Mesendoderm (in vitro differentiated cells): ENCODE data around the gene CDHR1.

Experiments used
- DNase-seq: peaks from one replicate; pipeline ENCODE4 v3.0.0; 2013
- H2AK5ac ChIP-seq: 2 replicates; pipeline ENCODE4 v1.6.1; 2013; ENCODE audit warnings: low read length, inconsistent platforms
- H2BK120ac ChIP-seq: 2 replicates; pipeline ENCODE4 v1.6.1; 2013; ENCODE audit warnings: low read depth, mild to moderate bottlenecking, low read length, moderate library complexity, mixed read lengths
- H2BK15ac ChIP-seq: replicated peaks from 2 replicates; pipeline ENCODE4 v1.6.1; 2013; ENCODE audit warnings: low read depth, mild to moderate bottlenecking, moderate library complexity
- H2BK5ac ChIP-seq: 2 replicates; pipeline ENCODE4 v1.6.1; 2013; ENCODE audit warnings: low read length, inconsistent platforms
- H3K18ac ChIP-seq: 2 replicates; pipeline ENCODE4 v1.6.1; 2013; ENCODE audit warnings: mild to moderate bottlenecking, low read length, mixed read lengths
- H3K23ac ChIP-seq: one replicate; pipeline ENCODE4 v1.6.1; 2013; ENCODE audit warnings: low read length
- H3K27ac ChIP-seq: 2 replicates; pipeline ENCODE4 v1.5.1; 2013; ENCODE audit warnings: low read depth, mild to moderate bottlenecking, inconsistent platforms, low read length, moderate library complexity
- H3K27me3 ChIP-seq: 2 replicates; pipeline ENCODE4 v1.6.1; 2013; ENCODE audit warnings: low read length, control low read depth, mild to moderate bottlenecking, inconsistent platforms; ENCODE audit not compliant: insufficient read depth, poor library complexity
- H3K36me3 ChIP-seq: 2 replicates; pipeline ENCODE4 v1.6.1; 2013; ENCODE audit warnings: low read length, inconsistent platforms; ENCODE audit not compliant: control insufficient read depth, insufficient read depth
- H3K4ac ChIP-seq: one replicate; pipeline ENCODE4 v1.6.1; 2013; ENCODE audit warnings: low read depth, mild to moderate bottlenecking, low read length, moderate library complexity
- H3K4me1 ChIP-seq: 2 replicates; pipeline ENCODE4 v1.6.1; 2013; ENCODE audit warnings: low read depth, low read length, inconsistent platforms; ENCODE audit not compliant: control insufficient read depth
- H3K4me2 ChIP-seq: 2 replicates; pipeline ENCODE4 v1.6.1; 2013; ENCODE audit warnings: low read length
- H3K4me3 ChIP-seq: 2 replicates; pipeline ENCODE4 v1.5.1; 2013; ENCODE audit warnings: mild to moderate bottlenecking, low read length
- H3K56ac ChIP-seq: one replicate; pipeline ENCODE4 v1.6.1; 2013; ENCODE audit warnings: low read length
- H3K79me1 ChIP-seq: 2 replicates; pipeline ENCODE4 v1.6.1; 2013; ENCODE audit warnings: low read length, inconsistent platforms
- H3K79me2 ChIP-seq: 2 replicates; pipeline ENCODE4 v1.6.1; 2013; ENCODE audit warnings: mild to moderate bottlenecking, low read length; ENCODE audit not compliant: control insufficient read depth, insufficient read depth
- H3K9ac ChIP-seq: 2 replicates; pipeline ENCODE4 v1.6.1; 2013; ENCODE audit warnings: low read length, inconsistent platforms
- H4K5ac ChIP-seq: one replicate; pipeline ENCODE4 v1.6.1; 2013; ENCODE audit warnings: low read length
- H4K8ac ChIP-seq: one replicate; pipeline ENCODE4 v1.6.1; 2013; ENCODE audit warnings: low read depth, mild to moderate bottlenecking, control low read depth, low read length, moderate library complexity
- WGBS: extraction: QIAGEN DNeasy Blood & Tissue Kit; methylation state at CpG from one replicate; pipeline ENCODE4 v1.1.7; 2013; ENCODE audit warnings: low lambda C conversion rate, missing lambda C conversion rate; ENCODE audit not compliant: insufficient coverage; ENCODE audit errors: extremely low coverage; 5-methylcytosine and 5-hydroxymethylcytosine counted together

The CDHR1 gene

DNA sequence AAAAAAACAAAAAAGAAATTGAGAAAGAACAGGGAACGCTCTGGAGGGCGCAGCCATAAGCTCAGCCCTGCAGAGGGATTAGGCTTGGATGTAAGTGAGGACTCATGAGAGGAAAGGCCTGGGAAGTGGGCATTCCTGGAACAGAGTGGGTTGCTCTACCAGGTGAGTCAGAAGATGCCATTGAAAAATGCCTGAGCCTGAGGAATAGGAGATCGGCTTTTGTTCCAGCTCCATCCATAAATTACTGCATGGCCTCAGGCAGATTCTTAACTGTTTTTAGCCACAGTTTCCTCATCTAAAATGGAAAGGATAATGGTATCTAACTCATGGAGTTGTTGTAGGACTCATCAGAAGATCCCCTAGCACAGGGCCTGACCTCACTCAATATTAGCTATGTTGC lies 49.4 kb downstream of the CDHR1 start:
- Histone ChIP-seq H4K5ac (no peak overlapping the region), H3K4me2 (no peak overlapping the region), H3K4ac (no peak overlapping the region), H3K23ac (no peak overlapping the region), H3K56ac (no peak overlapping the region), H3K4me3 (no peak overlapping the region), H4K8ac (no peak overlapping the region), H3K79me1 (no peaks in the 10 kb centered on the region), H3K4me1 (no peaks in the 10 kb centered on the region), H3K9ac (no peak overlapping the region), H3K18ac (no peak overlapping the region), H2BK120ac (no peak overlapping the region), H2BK15ac (no peak overlapping the region), H2AK5ac (no peak overlapping the region), H3K36me3 (no peaks in the 10 kb centered on the region), H3K79me2 (no peaks in the 10 kb centered on the region), H2BK5ac (no peak overlapping the region), H3K27ac (no peak overlapping the region), H3K27me3 (no peaks in the 10 kb centered on the region)
- no CpG with 5 or more reads among the region's 3 CpGs for WGBS
- peak; percentile 44 for DNase-seq

DNA sequence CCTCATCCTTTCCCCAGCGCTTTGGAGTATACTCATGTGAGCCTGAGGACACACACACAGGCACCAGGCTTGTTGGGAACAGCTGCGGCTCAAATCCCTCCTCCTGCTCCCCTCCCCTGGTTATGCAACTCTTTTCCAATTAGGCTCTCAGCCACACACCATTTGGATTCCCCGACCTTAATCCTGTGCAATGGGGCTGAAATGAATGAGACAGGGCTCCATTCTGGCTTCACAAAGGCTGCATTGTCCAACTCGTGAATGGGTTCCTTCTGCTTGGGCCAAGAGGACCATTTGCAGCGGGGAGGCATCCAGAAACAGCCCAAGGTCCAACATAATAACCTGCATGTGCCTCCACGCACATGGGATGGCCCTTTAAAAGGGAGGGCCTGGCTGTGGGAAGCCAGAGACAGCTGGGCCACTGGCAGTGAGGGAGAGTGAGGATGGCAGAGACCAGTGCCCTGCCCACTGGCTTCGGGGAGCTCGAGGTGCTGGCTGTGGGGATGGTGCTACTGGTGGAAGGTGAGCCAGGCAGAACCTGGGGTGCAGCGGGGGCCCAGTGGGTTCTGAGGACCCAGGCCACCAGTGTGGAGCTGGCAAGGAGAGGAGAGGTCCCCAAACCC lies 50.4 kb downstream of the CDHR1 start, which contains the start of gene RGR:
Gene RGR, plus strand, starts transcription at position 403 of the 620 bp plus-strand sequence. Its CDS starts 38 bp downstream, at position 441.
- Histone ChIP-seq H3K9ac (no peak within 1 kb of the TSS), H2BK5ac (no peak within 1 kb of the TSS), H3K36me3 (no peaks in the 10 kb centered on the region), H2BK15ac (no peak within 1 kb of the TSS), H3K4me2 (no peak within 1 kb of the TSS), H3K18ac (no peak within 1 kb of the TSS), H3K27me3 (no peaks in the 10 kb centered on the region), H3K27ac (no peak within 1 kb of the TSS), H2AK5ac (no peak within 1 kb of the TSS), H3K79me2 (no peaks in the 10 kb centered on the region), H3K23ac (no peak within 1 kb of the TSS), H4K5ac (no peak within 1 kb of the TSS), H3K4me3 (no peak within 1 kb of the TSS), H2BK120ac (no peak within 1 kb of the TSS), H3K4me1 (no peaks in the 10 kb centered on the region), H4K8ac (no peak within 1 kb of the TSS), H3K4ac (no peak within 1 kb of the TSS), H3K79me1 (no peaks in the 10 kb centered on the region), H3K56ac (no peak within 1 kb of the TSS)
- DNase-seq: no peak
- no CpG with 5 or more reads among the region's 9 CpGs for WGBS

DNA sequence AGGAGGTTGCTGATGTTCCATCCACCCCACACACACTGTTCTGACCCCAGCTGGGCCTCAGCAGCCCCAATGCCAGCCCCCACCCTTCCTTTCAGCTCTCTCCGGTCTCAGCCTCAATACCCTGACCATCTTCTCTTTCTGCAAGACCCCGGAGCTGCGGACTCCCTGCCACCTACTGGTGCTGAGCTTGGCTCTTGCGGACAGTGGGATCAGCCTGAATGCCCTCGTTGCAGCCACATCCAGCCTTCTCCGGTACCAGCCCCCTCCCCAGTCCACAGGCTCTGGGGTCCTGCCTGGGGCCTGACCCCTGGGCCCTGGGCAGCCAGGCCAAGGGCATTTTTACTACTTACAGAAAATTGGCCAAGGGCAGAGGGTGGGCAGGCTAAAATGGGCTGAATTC lies 53.2 kb downstream of the CDHR1 start:
- WGBS: no CpG with 5 or more reads among the region's 6 CpGs
- no peak for DNase-seq
- no peaks in the 10 kb centered on the region for H3K4me1 ChIP-seq
- no peak overlapping the region for H3K23ac ChIP-seq
- H3K56ac ChIP-seq: no peak overlapping the region
- H4K5ac ChIP-seq: no peak overlapping the region
- no peaks in the 10 kb centered on the region for H3K79me1 ChIP-seq
- no peak overlapping the region for H3K4me3 ChIP-seq
- H3K27ac ChIP-seq: no peak overlapping the region
- H2AK5ac ChIP-seq: no peak overlapping the region
- H3K9ac ChIP-seq: no peak overlapping the region
- H4K8ac ChIP-seq: no peak overlapping the region
- H2BK120ac ChIP-seq: no peak overlapping the region
- no peak overlapping the region for H3K18ac ChIP-seq
- H2BK15ac ChIP-seq: no peak overlapping the region
- no peak overlapping the region for H3K4ac ChIP-seq
- no peaks in the 10 kb centered on the region for H3K36me3 ChIP-seq
- no peaks in the 10 kb centered on the region for H3K79me2 ChIP-seq
- no peak overlapping the region for H2BK5ac ChIP-seq
- H3K4me2 ChIP-seq: no peak overlapping the region
- no peaks in the 10 kb centered on the region for H3K27me3 ChIP-seq

DNA sequence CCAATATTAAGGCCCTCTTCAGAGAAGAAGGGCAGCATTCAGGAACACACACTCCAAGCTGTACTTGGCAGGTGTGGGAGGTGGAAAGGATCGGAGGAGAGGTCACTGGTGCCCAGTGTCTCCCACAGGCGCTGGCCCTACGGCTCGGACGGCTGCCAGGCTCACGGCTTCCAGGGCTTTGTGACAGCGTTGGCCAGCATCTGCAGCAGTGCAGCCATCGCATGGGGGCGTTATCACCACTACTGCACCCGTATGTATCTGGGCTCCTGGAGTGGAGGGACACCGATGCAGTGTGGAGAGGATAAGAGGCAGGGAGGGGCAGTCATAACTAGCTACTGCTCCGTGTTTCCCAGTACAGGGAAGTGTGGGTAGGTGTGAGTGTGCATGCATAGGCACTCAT lies 54.5 kb downstream of the CDHR1 start:
- Histone ChIP-seq H3K56ac (no peak overlapping the region), H3K27ac (no peak overlapping the region), H3K18ac (no peak overlapping the region), H3K4me3 (no peak overlapping the region), H2AK5ac (no peak overlapping the region), H3K79me2 (no peaks in the 10 kb centered on the region), H3K4ac (no peak overlapping the region), H4K5ac (no peak overlapping the region), H4K8ac (no peak overlapping the region), H3K79me1 (no peaks in the 10 kb centered on the region), H2BK15ac (no peak overlapping the region), H3K4me1 (no peaks in the 10 kb centered on the region), H2BK120ac (no peak overlapping the region), H3K4me2 (no peak overlapping the region), H3K27me3 (no peaks in the 10 kb centered on the region), H3K9ac (no peak overlapping the region), H3K23ac (no peak overlapping the region), H2BK5ac (no peak overlapping the region), H3K36me3 (no peaks in the 10 kb centered on the region)
- WGBS: no CpG with 5 or more reads among the region's 12 CpGs
- DNase-seq: no peak

DNA sequence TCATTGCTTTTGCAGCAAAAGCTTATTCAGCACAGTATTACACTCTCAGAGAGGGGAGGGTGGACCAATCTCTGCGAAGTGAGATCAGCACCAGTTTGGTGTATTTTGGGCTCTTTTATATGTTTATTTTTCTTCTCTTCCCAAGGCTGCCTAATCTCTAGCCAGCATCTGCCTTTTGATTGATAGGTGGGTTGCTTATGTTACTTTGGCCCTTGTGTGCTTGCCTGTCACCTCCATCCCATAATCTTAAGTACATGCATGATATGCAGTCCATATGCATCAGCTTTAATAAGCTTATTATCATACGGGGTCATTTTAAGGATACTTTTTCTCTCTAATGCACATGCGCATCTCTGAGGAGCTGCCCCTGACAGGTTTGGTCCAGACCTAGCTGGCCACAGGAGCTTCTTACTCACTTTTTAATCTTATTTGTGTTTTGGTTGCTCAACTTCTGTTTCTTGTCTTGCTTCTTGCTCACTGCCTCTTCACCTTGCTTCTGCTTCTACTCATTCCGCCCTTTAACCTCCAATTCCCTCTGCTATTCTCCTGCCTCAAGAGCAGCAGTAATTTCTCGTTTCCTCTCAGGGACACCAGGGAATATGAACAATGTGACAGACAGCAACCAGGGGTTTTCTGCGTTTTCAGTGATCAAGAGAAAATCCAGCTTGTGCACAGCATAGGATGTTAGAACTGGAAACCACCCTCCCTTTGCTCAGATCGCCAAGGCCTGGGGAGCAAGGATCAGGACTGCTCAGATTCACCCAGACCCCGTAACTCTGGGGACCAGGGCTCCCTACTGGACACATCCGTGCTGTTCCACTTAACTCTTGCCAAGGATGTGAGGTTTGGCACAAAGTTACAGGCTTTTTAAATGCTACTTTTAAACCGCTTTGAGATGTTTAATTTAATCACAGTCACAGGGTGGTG lies 60.5 kb downstream of the CDHR1 start:
- Histone ChIP-seq H2BK15ac (no peak overlapping the region), H2AK5ac (no peak overlapping the region), H3K4me2 (no peak overlapping the region), H2BK120ac (no peak overlapping the region), H3K36me3 (no peaks in the 10 kb centered on the region), H3K4ac (no peak overlapping the region), H4K8ac (no peak overlapping the region), H4K5ac (no peak overlapping the region), H3K56ac (no peak overlapping the region), H3K4me3 (no peak overlapping the region), H3K27ac (no peak overlapping the region), H3K23ac (peak overlapping the region; percentile 45), H3K4me1 (no peaks in the 10 kb centered on the region), H3K18ac (no peak overlapping the region), H3K9ac (no peak overlapping the region), H3K79me2 (no peaks in the 10 kb centered on the region), H3K27me3 (no peaks in the 10 kb centered on the region), H3K79me1 (no peaks in the 10 kb centered on the region), H2BK5ac (no peak overlapping the region)
- WGBS: no CpG with 5 or more reads among the region's 10 CpGs
- no peak for DNase-seq
